K562 (cell line): ENCODE measurements around the gene MFSD8.

Source experiments
- EP300 ChIP-seq: IDR thresholded peaks from 2 replicates; pipeline ENCODE4 v1.6.1; 2012; ENCODE audit warnings: low read length, improper control_type of control experiment
- FOXP1 ChIP-seq: sonication (generic); formaldehyde crosslinking; IDR thresholded peaks from 2 replicates; pipeline ENCODE4 v1.8.0; 2022; ENCODE audit warnings: mild to moderate bottlenecking, missing genetic modification reagents
- RCOR1 ChIP-seq, 2 experiments: IDR thresholded peaks; 2 replicates each; pipeline ENCODE4 v1.6.1; 2012; ENCODE audit warnings: low read depth in 2 of 2, low read length in 2 of 2, borderline replicate concordance in 1 of 2, improper control_type of control experiment in 1 of 2
- ZFP30 ChIP-seq: fragments of 250-450 bp; sonication (Bioruptor Pico); IDR thresholded peaks from 2 replicates; pipeline ENCODE4 v1.8.0; 2022; ENCODE audit warnings: moderate library complexity, mild to moderate bottlenecking, inconsistent platforms, borderline replicate concordance

- no peak for TF ChIP-seq FOXP1 (CRISPR knock-in tag)
- no peak for TF ChIP-seq ZFP30 (CRISPR knock-in tag)
- no peak for TF ChIP-seq RCOR1 (IDR thresholded peaks at IDR 0.05; ENCODE audit: borderline replicate concordance in 1 of 2, low read depth in 2 of 2, low read length in 2 of 2)
- no peak for TF ChIP-seq EP300
Measured at GRCh38 chr4:127922226-127922625, 42.7 kb downstream of the MFSD8 start.
